ENCODE measurements around the gene SNX12. TPM values are rescaled to one million over a fixed set of nuclear protein-coding genes. Genes with fewer than 3 reads are reported as not detected.

SNX12 gene
- total RNA-seq, 3 donors from 2014 or later = 31.4 to 55.2 (median 44.2) TPM

DNA sequence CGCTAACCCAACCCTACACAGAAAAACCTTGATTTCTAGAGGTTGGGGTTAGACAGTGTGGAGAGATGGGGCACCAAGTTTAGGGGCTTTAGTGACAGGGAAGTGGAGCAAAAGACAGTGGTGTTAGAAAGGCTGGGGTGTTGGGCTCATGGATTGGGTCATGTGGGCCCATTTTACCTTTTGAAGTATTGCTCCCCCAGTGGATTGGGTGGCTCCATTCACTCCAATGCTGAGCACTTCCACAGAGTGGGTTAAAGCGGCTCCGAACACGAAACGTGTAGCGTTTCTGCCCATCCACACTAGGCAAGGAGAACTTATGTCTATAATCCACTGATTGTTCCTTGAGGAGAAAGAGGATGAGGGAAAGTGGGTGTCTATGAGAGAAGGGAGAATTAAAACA is 40.9 kb upstream of the SNX12 start:
- H3K27ac ChIP-seq = no peak overlapping the region
- TF ChIP-seq CTCF (IDR thresholded peaks at IDR 0.05) (no peak), POLR2A (IDR thresholded peaks at IDR 0.05) (no peak), POLR2AphosphoS5 (IDR thresholded peaks at IDR 0.05) (no peak)

GRCh38 chrX:71107762-71108360 is 39.7 kb upstream of the SNX12 start:
- no peak for TF ChIP-seq CTCF (IDR thresholded peaks at IDR 0.05)
- no peak for TF ChIP-seq POLR2AphosphoS5 (IDR thresholded peaks at IDR 0.05)
- no peak for TF ChIP-seq POLR2A (IDR thresholded peaks at IDR 0.05)
- Histone ChIP-seq H3K27me3 (peaks cover 0 to 49% of the 10 kb centered on the region in 2 donors), H3K4me3 (no peak overlapping the region), H3K4me1 (no peaks in the 10 kb centered on the region), H3K36me3 (no peaks in the 10 kb centered on the region), H3K27ac (no peak overlapping the region), H3K9me3 (no peaks in the 10 kb centered on the region)
- intact Hi-C loops (cut with DNase I; ENCODE audit: low total_unique reads) = no loop called here
- DNase-seq (ENCODE audit: low spot score in 2 of 2) = no peak

More for the DNA sequence above, 40.9 kb upstream of the SNX12 start:
- Histone ChIP-seq H3K36me3 (no peaks in the 10 kb centered on the region), H3K9me3 (no peaks in the 10 kb centered on the region), H3K4me3 (no peak overlapping the region), H3K27me3 (peaks cover 0 to 49% of the 10 kb centered on the region in 2 donors), H3K4me1 (no peaks in the 10 kb centered on the region)
- intact Hi-C loops (cut with DNase I; ENCODE audit: low total_unique reads) = no loop called here
- no peak for DNase-seq (ENCODE audit: low spot score in 2 of 2)

DNA sequence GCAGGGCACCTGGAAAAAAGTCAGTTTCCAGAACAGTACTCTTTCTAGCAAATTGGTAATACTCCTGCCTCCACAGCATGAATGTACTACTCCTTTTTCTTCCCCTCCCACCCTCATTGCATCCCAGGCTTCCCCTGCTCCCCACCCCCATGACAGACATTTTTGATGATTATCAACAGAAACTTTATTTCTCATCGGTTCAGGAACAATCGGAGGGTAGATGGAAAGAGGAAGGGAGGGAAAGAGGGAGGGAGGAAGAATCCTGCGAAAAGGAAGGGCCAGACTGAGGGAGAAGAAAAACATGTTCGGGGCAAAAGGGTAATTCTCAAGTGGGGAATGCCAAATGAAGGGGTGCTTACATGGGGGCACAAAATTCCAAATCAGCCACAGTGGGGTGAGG is 39.1 kb upstream of the SNX12 start:
- no peak overlapping the region for H3K27ac ChIP-seq
- no peaks in the 10 kb centered on the region for H3K9me3 ChIP-seq
- no peak overlapping the region for H3K4me3 ChIP-seq
- no peak for DNase-seq (ENCODE audit: low spot score in 2 of 2)
- H3K36me3 ChIP-seq = no peaks in the 10 kb centered on the region
- no peaks in the 10 kb centered on the region for H3K4me1 ChIP-seq
- intact Hi-C loops (cut with DNase I; ENCODE audit: low total_unique reads) = no loop called here
- H3K27me3 ChIP-seq = peaks cover 0 to 53% of the 10 kb centered on the region in 2 donors
- no peak for TF ChIP-seq POLR2AphosphoS5 (IDR thresholded peaks at IDR 0.05)
- no peak for TF ChIP-seq CTCF (IDR thresholded peaks at IDR 0.05)
- TF ChIP-seq POLR2A (IDR thresholded peaks at IDR 0.05) = no peak

DNA sequence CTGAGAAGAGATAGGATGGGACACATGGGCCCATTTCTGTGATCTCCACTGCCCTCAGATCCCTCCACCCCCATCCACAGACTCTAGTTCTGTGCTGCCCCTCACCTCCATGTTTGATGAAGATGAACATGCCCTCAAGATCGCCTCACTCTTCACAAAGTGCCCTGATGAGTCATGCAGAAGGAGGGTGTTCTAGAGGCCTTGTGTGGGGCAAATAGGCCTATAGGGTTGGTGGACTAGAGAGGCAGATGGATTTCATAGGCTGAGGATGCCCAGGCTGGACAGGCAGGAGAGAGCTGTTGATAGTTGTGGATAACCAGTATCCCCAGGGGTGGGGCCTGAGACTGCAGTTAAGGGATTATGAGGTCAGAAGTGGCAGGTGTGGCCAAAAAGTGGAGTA is 38.3 kb upstream of the SNX12 start, which contains the start of gene CXorf65:
Gene CXorf65 (minus strand): TSS at position 314 of the 400 bp plus-strand sequence. CDS start 184 bp downstream, at position 130.
- Histone ChIP-seq H3K4me3 (no peak within 1 kb of the TSS), H3K9me3 (no peaks in the 10 kb centered on the region), H3K27me3 (peaks cover 0 to 53% of the 10 kb centered on the region in 2 donors), H3K36me3 (no peaks in the 10 kb centered on the region), H3K27ac (no peak within 1 kb of the TSS), H3K4me1 (no peaks in the 10 kb centered on the region)
- no peak for TF ChIP-seq POLR2A (IDR thresholded peaks at IDR 0.05)
- TF ChIP-seq POLR2AphosphoS5 (IDR thresholded peaks at IDR 0.05) = no peak
- no peak for TF ChIP-seq CTCF (IDR thresholded peaks at IDR 0.05)
- intact Hi-C loops (cut with DNase I; ENCODE audit: low total_unique reads) = no loop called here
- DNase-seq (ENCODE audit: low spot score in 2 of 2) = no peak

DNA sequence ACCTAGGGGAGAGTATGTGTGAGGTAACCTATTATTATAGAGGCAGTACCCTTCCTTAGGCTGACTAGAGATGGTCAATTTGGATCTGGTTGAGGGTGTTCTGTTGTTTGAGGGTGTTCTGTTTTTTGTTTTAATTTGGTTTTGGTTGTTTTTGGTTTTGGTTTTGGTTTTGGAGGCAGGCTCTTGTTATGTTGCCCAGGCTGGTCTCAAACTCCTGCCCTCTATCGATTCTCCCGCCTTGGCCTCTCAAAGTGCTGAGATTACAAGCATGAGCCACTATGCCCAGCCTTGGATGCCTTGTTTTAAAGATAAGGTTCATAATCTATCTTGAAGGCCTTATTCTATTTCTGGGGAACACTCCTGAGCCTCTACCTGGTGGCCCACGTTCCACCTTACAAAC is 37.5 kb upstream of the SNX12 start:
- intact Hi-C loops (cut with DNase I; ENCODE audit: low total_unique reads) = no loop called here
- no peak for DNase-seq (ENCODE audit: low spot score in 2 of 2)
- H3K36me3 ChIP-seq = no peaks in the 10 kb centered on the region
- TF ChIP-seq CTCF (IDR thresholded peaks at IDR 0.05) (no peak), POLR2A (IDR thresholded peaks at IDR 0.05) (no peak), POLR2AphosphoS5 (IDR thresholded peaks at IDR 0.05) (no peak)
- no peaks in the 10 kb centered on the region for H3K9me3 ChIP-seq
- peaks cover 0 to 53% of the 10 kb centered on the region in 2 donors for H3K27me3 ChIP-seq
- no peaks in the 10 kb centered on the region for H3K4me1 ChIP-seq
- H3K4me3 ChIP-seq = no peak overlapping the region
- no peak overlapping the region for H3K27ac ChIP-seq
